Glutamatergic neuron (in vitro differentiated cells): ENCODE results near the gene RHOJ. TPM values are rescaled to one million over a fixed set of nuclear protein-coding genes. Genes with fewer than 3 reads are reported as not detected.

Experiments used
- DNase-seq: peaks from one replicate; pipeline ENCODE4 v3.0.0; 2022
- H3K27ac Mint-ChIP-seq: one replicate; pipeline ENCODE4 v1.8.0; 2020; ENCODE audit warnings: mild to moderate bottlenecking, mixed read lengths, inconsistent platforms; ENCODE audit not compliant: unreplicated experiment
- H3K27me3 Mint-ChIP-seq: one replicate; pipeline ENCODE4 v1.8.0; 2020; ENCODE audit warnings: mild to moderate bottlenecking, moderate library complexity, mixed read lengths, inconsistent platforms; ENCODE audit not compliant: unreplicated experiment
- H3K36me3 Mint-ChIP-seq: one replicate; pipeline ENCODE4 v1.8.0; 2020; ENCODE audit warnings: mild to moderate bottlenecking, mixed read lengths, inconsistent platforms; ENCODE audit not compliant: unreplicated experiment
- H3K4me1 Mint-ChIP-seq: one replicate; pipeline ENCODE4 v1.8.0; 2020; ENCODE audit warnings: mild to moderate bottlenecking, low read depth, mixed read lengths, inconsistent platforms; ENCODE audit not compliant: unreplicated experiment
- H3K4me3 Mint-ChIP-seq: one replicate; pipeline ENCODE4 v1.8.0; 2020; ENCODE audit warnings: mild to moderate bottlenecking, mixed read lengths, inconsistent platforms; ENCODE audit not compliant: unreplicated experiment
- H3K9me3 Mint-ChIP-seq: one replicate; pipeline ENCODE4 v1.8.0; 2020; ENCODE audit warnings: mild to moderate bottlenecking, moderate library complexity, mixed read lengths, inconsistent platforms; ENCODE audit not compliant: unreplicated experiment
- CTCF ChIP-seq: fragments of 200-600 bp; sonication (generic); IDR thresholded peaks from one replicate; pipeline ENCODE4 v1.5.0; 2021; ENCODE audit not compliant: partially characterized antibody, unreplicated experiment
- total RNA-seq: library from RNA; stranded (reverse); fragmentation: NEBNext Ultra II Directional; extraction: Animal tissue kit (Norgen Biotek cat#: 25700); gene quantifications from one replicate; pipeline ENCODE4 v1.2.1, GENCODE V29; 2021; ENCODE audit not compliant: unreplicated experiment

The RHOJ gene
- total RNA-seq, 1 donor from 2014 or later: not detected

- no peaks in the 10 kb centered on the region for H3K27me3 Mint-ChIP-seq
- no peak for TF ChIP-seq CTCF
- no peak overlapping the region for H3K4me3 Mint-ChIP-seq
- no peaks in the 10 kb centered on the region for H3K9me3 Mint-ChIP-seq
- H3K27ac Mint-ChIP-seq: no peak overlapping the region
- no peaks in the 10 kb centered on the region for H3K4me1 Mint-ChIP-seq
- no peaks in the 10 kb centered on the region for H3K36me3 Mint-ChIP-seq
- no peak for DNase-seq
These were observed 81.8 kb downstream of the RHOJ start for GRCh38 chr14:63286071-63286470.

- Mint-ChIP-seq H3K27ac (no peak overlapping the region), H3K4me1 (no peaks in the 10 kb centered on the region), H3K36me3 (no peaks in the 10 kb centered on the region), H3K9me3 (no peaks in the 10 kb centered on the region), H3K27me3 (no peaks in the 10 kb centered on the region), H3K4me3 (no peak overlapping the region)
- no peak for TF ChIP-seq CTCF
- no peak for DNase-seq
These were observed 83.6 kb downstream of the RHOJ start for GRCh38 chr14:63287666-63288483.

- Mint-ChIP-seq H3K9me3 (no peaks in the 10 kb centered on the region), H3K36me3 (no peaks in the 10 kb centered on the region), H3K27ac (no peak overlapping the region)
These were observed 84.6 kb downstream of the RHOJ start for GRCh38 chr14:63288853-63289252.

GRCh38 chr14:63290741-63291430 lies 86.6 kb downstream of the RHOJ start:
- Mint-ChIP-seq H3K4me3 (no peak overlapping the region), H3K27me3 (peaks cover 1% of the 10 kb centered on the region), H3K27ac (no peak overlapping the region), H3K36me3 (no peaks in the 10 kb centered on the region), H3K9me3 (no peaks in the 10 kb centered on the region), H3K4me1 (no peaks in the 10 kb centered on the region)
- no peak for DNase-seq
- TF ChIP-seq CTCF: no peak

More at GRCh38 chr14:63288853-63289252, 84.6 kb downstream of the RHOJ start:
- H3K4me3 Mint-ChIP-seq: no peak overlapping the region
- TF ChIP-seq CTCF: no peak
- H3K4me1 Mint-ChIP-seq: no peaks in the 10 kb centered on the region
- DNase-seq: no peak
- H3K27me3 Mint-ChIP-seq: no peaks in the 10 kb centered on the region

- Mint-ChIP-seq H3K9me3 (no peaks in the 10 kb centered on the region), H3K27ac (no peak overlapping the region), H3K27me3 (peaks cover 1% of the 10 kb centered on the region), H3K4me3 (no peak overlapping the region), H3K36me3 (no peaks in the 10 kb centered on the region), H3K4me1 (no peaks in the 10 kb centered on the region)
- TF ChIP-seq CTCF: no peak
- DNase-seq: no peak
These were observed 88.6 kb downstream of the RHOJ start for GRCh38 chr14:63292805-63293204.
